ENCODE measurements around the gene ANTXR2. TPM values are rescaled to one million over a fixed set of nuclear protein-coding genes. Genes with fewer than 3 reads are reported as not detected.

ANTXR2 gene
- total RNA-seq, 1 donor from 2014 or later, result 46.9 TPM

DNA sequence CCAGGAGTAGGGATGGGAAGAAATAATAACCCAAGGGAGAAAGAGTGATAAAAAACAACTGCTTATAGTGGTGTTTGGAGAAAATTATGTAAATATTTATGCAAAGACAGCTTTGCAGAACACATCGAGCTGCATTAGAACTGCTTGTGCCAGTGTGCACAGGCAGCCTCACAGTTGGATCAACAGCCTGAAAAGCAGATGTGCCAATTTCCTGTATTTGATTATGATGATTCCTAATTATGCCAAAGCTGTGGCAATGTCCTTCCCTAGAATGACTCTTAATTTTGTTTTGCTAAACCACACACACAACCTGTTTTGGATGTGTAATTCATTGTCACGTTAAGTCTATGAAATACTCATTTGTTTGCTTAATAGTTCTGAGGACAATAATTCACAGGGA lies 30.6 kb upstream of the ANTXR2 start:
- Mint-ChIP-seq H3K27ac (no peak overlapping the region), H3K4me1 (ENCODE audit: low read depth) (peaks cover 3% of the 10 kb centered on the region), H3K4me3 (ENCODE audit: low read depth) (no peak overlapping the region), H3K36me3 (ENCODE audit: insufficient read depth) (no peaks in the 10 kb centered on the region), H3K27me3 (no peaks in the 10 kb centered on the region), H3K9me3 (ENCODE audit: low read depth) (peaks cover 18% of the 10 kb centered on the region)
- TF ChIP-seq, protein P1, sequence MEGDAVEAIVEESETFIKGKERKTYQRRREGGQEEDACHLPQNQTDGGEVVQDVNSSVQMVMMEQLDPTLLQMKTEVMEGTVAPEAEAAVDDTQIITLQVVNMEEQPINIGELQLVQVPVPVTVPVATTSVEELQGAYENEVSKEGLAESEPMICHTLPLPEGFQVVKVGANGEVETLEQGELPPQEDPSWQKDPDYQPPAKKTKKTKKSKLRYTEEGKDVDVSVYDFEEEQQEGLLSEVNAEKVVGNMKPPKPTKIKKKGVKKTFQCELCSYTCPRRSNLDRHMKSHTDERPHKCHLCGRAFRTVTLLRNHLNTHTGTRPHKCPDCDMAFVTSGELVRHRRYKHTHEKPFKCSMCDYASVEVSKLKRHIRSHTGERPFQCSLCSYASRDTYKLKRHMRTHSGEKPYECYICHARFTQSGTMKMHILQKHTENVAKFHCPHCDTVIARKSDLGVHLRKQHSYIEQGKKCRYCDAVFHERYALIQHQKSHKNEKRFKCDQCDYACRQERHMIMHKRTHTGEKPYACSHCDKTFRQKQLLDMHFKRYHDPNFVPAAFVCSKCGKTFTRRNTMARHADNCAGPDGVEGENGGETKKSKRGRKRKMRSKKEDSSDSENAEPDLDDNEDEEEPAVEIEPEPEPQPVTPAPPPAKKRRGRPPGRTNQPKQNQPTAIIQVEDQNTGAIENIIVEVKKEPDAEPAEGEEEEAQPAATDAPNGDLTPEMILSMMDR (IDR thresholded peaks at IDR 0.05; ENCODE audit: unreplicated experiment), result no peak
- DNase-seq (ENCODE audit: low spot score, unreplicated experiment), result no peak

DNA sequence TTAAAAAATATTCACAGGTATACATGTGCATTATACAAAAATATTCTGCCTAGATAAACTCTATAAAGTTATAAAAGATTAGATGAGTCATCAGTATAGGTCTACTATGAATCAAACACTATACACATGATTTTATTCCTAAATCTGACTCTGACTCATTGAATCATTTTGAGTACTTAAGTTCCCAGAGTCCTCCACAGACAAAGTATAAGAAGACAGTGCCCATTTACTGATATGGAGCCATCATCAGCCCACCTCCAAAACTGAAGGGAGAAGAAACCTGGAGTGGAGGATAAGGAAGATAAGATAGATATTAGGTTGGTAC lies 28.7 kb upstream of the ANTXR2 start:
- Mint-ChIP-seq H3K36me3 (ENCODE audit: insufficient read depth) (no peaks in the 10 kb centered on the region), H3K4me3 (ENCODE audit: low read depth) (no peak overlapping the region), H3K4me1 (ENCODE audit: low read depth) (peaks cover 3% of the 10 kb centered on the region), H3K27ac (no peak overlapping the region), H3K27me3 (no peaks in the 10 kb centered on the region), H3K9me3 (ENCODE audit: low read depth) (peaks cover 4% of the 10 kb centered on the region)
- no peak for DNase-seq (ENCODE audit: low spot score, unreplicated experiment)
- TF ChIP-seq, protein P1 (IDR thresholded peaks at IDR 0.05; ENCODE audit: unreplicated experiment), result no peak

DNA sequence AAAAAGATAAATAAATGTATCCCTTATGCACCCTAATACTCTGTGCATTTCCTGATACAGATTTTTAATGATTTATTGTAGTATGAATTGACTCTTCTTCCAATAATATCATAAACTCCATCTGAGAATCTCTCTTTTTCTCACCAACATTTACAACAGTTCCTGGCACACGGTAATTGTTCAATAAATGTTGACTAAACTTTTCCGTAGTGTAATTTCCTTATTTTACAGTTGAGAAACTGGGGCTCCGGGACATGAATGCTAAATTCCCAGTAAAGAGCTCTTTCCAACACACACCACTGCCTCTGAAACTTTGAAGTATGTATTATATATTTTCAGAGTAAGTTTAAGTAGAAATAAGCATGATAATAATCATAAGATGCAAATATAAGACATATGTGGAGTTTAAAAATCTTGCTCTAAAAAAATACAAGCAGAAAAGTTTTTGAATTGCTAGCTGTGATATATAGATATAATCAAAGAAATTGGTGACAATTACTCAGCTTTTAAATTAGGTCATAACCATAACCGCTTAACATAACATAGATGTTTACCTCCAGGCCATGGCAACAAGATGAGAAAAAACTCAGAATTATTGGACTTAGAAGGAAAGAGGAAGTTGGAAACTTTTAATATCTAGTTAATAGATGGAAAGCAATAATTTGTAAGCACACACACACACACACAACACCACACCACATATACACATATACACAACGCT lies 28.2 kb upstream of the ANTXR2 start:
- H3K4me1 Mint-ChIP-seq (ENCODE audit: low read depth), result peaks cover 3% of the 10 kb centered on the region
- no peaks in the 10 kb centered on the region for H3K9me3 Mint-ChIP-seq (ENCODE audit: low read depth)
- DNase-seq (ENCODE audit: low spot score, unreplicated experiment), result no peak
- no peaks in the 10 kb centered on the region for H3K27me3 Mint-ChIP-seq
- no peak overlapping the region for H3K4me3 Mint-ChIP-seq (ENCODE audit: low read depth)
- no peak overlapping the region for H3K27ac Mint-ChIP-seq
- TF ChIP-seq, protein P1 (IDR thresholded peaks at IDR 0.05; ENCODE audit: unreplicated experiment), result no peak
- no peaks in the 10 kb centered on the region for H3K36me3 Mint-ChIP-seq (ENCODE audit: insufficient read depth)

DNA sequence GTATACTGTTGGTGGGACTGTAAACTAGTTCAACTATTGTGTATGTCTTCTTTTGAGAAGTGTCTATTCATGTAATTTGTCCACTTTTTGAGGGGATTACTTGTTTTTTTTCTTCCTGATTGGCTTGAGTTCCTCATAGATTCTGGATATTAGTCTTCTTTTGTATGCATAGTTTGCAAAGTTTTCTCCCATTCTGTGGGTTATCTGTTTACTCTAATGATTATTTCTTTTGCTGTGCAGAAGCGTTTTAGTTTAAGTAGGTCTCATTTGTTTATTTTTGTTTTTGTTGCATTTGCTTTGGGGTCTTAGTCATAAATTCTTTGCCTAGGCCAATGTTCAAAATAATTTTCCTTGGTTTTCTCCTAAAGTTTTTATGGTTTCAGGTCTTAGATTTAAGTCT lies 26.6 kb upstream of the ANTXR2 start:
- no peak for DNase-seq (ENCODE audit: low spot score, unreplicated experiment)
- TF ChIP-seq, protein P1 (IDR thresholded peaks at IDR 0.05; ENCODE audit: unreplicated experiment), result no peak
- Mint-ChIP-seq H3K4me1 (ENCODE audit: low read depth) (peaks cover 3% of the 10 kb centered on the region), H3K4me3 (ENCODE audit: low read depth) (no peak overlapping the region), H3K27me3 (no peaks in the 10 kb centered on the region), H3K36me3 (ENCODE audit: insufficient read depth) (no peaks in the 10 kb centered on the region), H3K9me3 (ENCODE audit: low read depth) (no peaks in the 10 kb centered on the region), H3K27ac (no peak overlapping the region)

DNA sequence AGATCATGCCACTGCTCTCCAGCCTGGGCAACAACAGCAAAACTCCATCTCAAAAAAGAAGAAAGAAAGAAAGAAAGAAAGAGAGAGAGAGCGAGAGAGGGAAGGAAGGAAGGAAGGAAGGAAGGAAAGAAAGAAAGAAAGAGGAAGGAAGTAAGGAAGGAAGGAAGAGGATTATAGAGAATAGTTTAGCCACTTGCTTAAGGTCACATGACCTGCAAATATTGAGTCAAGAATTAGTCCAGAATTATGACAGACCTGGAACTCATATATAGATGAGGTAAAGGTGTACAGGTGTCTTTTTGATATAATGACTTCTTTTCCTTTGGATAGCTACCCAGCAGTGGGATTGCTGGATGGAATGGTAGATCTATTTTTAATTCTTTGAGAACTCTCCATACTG lies 25.6 kb upstream of the ANTXR2 start:
- Mint-ChIP-seq H3K27me3 (no peaks in the 10 kb centered on the region), H3K36me3 (ENCODE audit: insufficient read depth) (no peaks in the 10 kb centered on the region), H3K4me1 (ENCODE audit: low read depth) (peaks cover 3% of the 10 kb centered on the region), H3K9me3 (ENCODE audit: low read depth) (no peaks in the 10 kb centered on the region), H3K4me3 (ENCODE audit: low read depth) (no peak overlapping the region), H3K27ac (no peak overlapping the region)
- DNase-seq (ENCODE audit: low spot score, unreplicated experiment), result no peak
- TF ChIP-seq, protein P1 (IDR thresholded peaks at IDR 0.05; ENCODE audit: unreplicated experiment), result no peak

All from progenitor cell of endocrine pancreas (in vitro differentiated cells).